A673 (cell line): ENCODE data around the gene AP2B1. TPM values are rescaled to one million over a fixed set of nuclear protein-coding genes. Genes with fewer than 3 reads are reported as not detected.
A peak's percentile ranks its signal among the peaks of the same experiment; 100 is the strongest.
"Not testable (repeated sequence)": the region's sequence is repeated elsewhere in the genome, so short reads cannot be mapped to it uniquely, and the experiment has no call there.

ENCODE experiments used
- BruUV-seq: library from RNA; stranded (reverse); fragments of 400-500 nt; replicated peaks from 2 replicates; lab custom pipeline; 2021; lab: Mats Ljungman, UMichigan
- CTCF ChIA-PET: fragments of 300-600 bp; sonication (Branson Sonifier 250); formaldehyde crosslinking; loops from one replicate; lab custom pipeline; 2022; ENCODE audit warnings: antibody characterized with exemption; lab: Charles Lee
- POLR2A ChIA-PET: fragments of 300-600 bp; sonication (Branson Sonifier 250); formaldehyde crosslinking; loops from one replicate; lab custom pipeline; 2022; ENCODE audit warnings: antibody characterized with exemption; ENCODE audit not compliant: low non-redundant PET; lab: Charles Lee
- DNase-seq: peaks from one replicate; pipeline ENCODE4 v3.0.0-alpha.2; 2015; ENCODE audit warnings: low spot score
- H3K27ac ChIP-seq: fragments of 200-600 bp; sonication (generic); 2 replicates; pipeline ENCODE4 v1.5.1; 2016; ENCODE audit warnings: mixed run types, low read depth, mild to moderate bottlenecking, mixed read lengths, antibody characterized with exemption, low read length; ENCODE audit not compliant: poor library complexity, severe bottlenecking
- H3K27me3 ChIP-seq: fragments of 200-600 bp; sonication (generic); replicated peaks from 2 replicates; pipeline ENCODE4 v1.6.1; 2017; ENCODE audit warnings: mixed run types, low read depth, mild to moderate bottlenecking, mixed read lengths, antibody characterized with exemption, low read length; ENCODE audit not compliant: insufficient read depth, poor library complexity
- H3K36me3 ChIP-seq: fragments of 200-600 bp; sonication (generic); 2 replicates; pipeline ENCODE4 v1.6.1; 2016; ENCODE audit warnings: mixed run types, mild to moderate bottlenecking, mixed read lengths, antibody characterized with exemption, low read length; ENCODE audit not compliant: insufficient read depth, poor library complexity, severe bottlenecking
- H3K4me1 ChIP-seq: fragments of 200-600 bp; sonication (generic); 2 replicates; pipeline ENCODE4 v1.6.1; 2017; ENCODE audit warnings: mixed run types, mild to moderate bottlenecking, mixed read lengths, antibody characterized with exemption, low read length; ENCODE audit not compliant: insufficient read depth, poor library complexity, severe bottlenecking
- H3K4me3 ChIP-seq: fragments of 200-600 bp; sonication (generic); 2 replicates; pipeline ENCODE4 v1.5.1; 2016; ENCODE audit warnings: low read depth, mixed run types, mild to moderate bottlenecking, mixed read lengths, low read length; ENCODE audit not compliant: poor library complexity, severe bottlenecking
- H3K9me3 ChIP-seq: fragments of 200-600 bp; sonication (generic); 2 replicates; pipeline ENCODE4 v1.6.1; 2016; ENCODE audit warnings: mixed run types, low read depth, mild to moderate bottlenecking, mixed read lengths, antibody characterized with exemption, low read length; ENCODE audit not compliant: poor library complexity, severe bottlenecking
- CTCF ChIP-seq: fragments of 300-800, 200-600 bp; sonication (generic); conservative IDR thresholded peaks from 2 replicates; pipeline ENCODE4 v1.5.1; 2017; ENCODE audit warnings: low read depth, mild to moderate bottlenecking, antibody characterized with exemption, low read length, moderate library complexity, mixed read lengths
- EZH2 ChIP-seq: fragments of 200-600 bp; sonication (generic); IDR thresholded peaks from 2 replicates; pipeline ENCODE4 v1.6.1; 2017; ENCODE audit warnings: borderline replicate concordance, low read depth, mild to moderate bottlenecking, mixed read lengths, antibody characterized with exemption, low read length; ENCODE audit not compliant: poor library complexity, severe bottlenecking
- intact Hi-C: fragments of 100-400 bp; cut with micrococcal nuclease; formaldehyde crosslinking; loops from one replicate; pipeline ENCODE4 v1.10.0; 2022; ENCODE audit not compliant: unreplicated experiment
- total RNA-seq: library from RNA; stranded (reverse); gene quantifications from 2 replicates; pipeline ENCODE4 v1.2.3, GENCODE V29; 2021

AP2B1 gene
- total RNA-seq, 1 experiment from 2014 or later, result 124 TPM

- ChIA-PET CTCF (no interaction called here), POLR2A (no interaction called here)
- H3K9me3 ChIP-seq, result no peaks in the 10 kb centered on the region
- TF ChIP-seq EZH2, result no peak
- TF ChIP-seq CTCF, result no peak
- intact Hi-C loops, result no loop called here
- no peak overlapping the region for H3K27ac ChIP-seq
- no peaks in the 10 kb centered on the region for H3K36me3 ChIP-seq
- no peaks in the 10 kb centered on the region for H3K4me1 ChIP-seq
- DNase-seq, result no peak
- no TSS peak for BruUV-seq
- no peak overlapping the region for H3K4me3 ChIP-seq
- no peaks in the 10 kb centered on the region for H3K27me3 ChIP-seq
Observed at GRCh38 chr17:35559495-35560210, 27.5 kb upstream of the AP2B1 start.

GRCh38 chr17:35560703-35561102, 26.4 kb upstream of the AP2B1 start, which contains the start of gene SLFN14:
Gene SLFN14, minus strand, starts transcription at chr17:35560819. Its CDS starts 2,757 bp downstream, at chr17:35558062.
- ChIA-PET POLR2A (no interaction called here), CTCF (no interaction called here)
- H3K4me1 ChIP-seq, result no peaks in the 10 kb centered on the region

GRCh38 chr17:35563181-35563580, 23.9 kb upstream of the AP2B1 start:
- CTCF ChIA-PET, H3K4me3 ChIP-seq, POLR2A ChIA-PET, BruUV-seq, DNase-seq, H3K4me1 ChIP-seq, H3K27me3 ChIP-seq, H3K27ac ChIP-seq, H3K36me3 ChIP-seq, intact Hi-C loops, H3K9me3 ChIP-seq: not testable (repeated sequence)

More at GRCh38 chr17:35560703-35561102, 26.4 kb upstream of the AP2B1 start, which contains the start of gene SLFN14:
- Histone ChIP-seq H3K36me3 (no peaks in the 10 kb centered on the region), H3K4me3 (no peak within 1 kb of the TSS), H3K27ac (no peak within 1 kb of the TSS), H3K9me3 (no peaks in the 10 kb centered on the region), H3K27me3 (no peaks in the 10 kb centered on the region)
- no peak for DNase-seq
- no TSS peak for BruUV-seq
- TF ChIP-seq CTCF, result no peak
- TF ChIP-seq EZH2, result no peak
- intact Hi-C loops, result no loop called here

GRCh38 chr17:35566968-35567367, 20.2 kb upstream of the AP2B1 start:
- no peak overlapping the region for H3K27ac ChIP-seq
- ChIA-PET POLR2A (no interaction called here), CTCF (no interaction called here)
- TF ChIP-seq CTCF (no peak), EZH2 (no peak)
- H3K36me3 ChIP-seq, result no peaks in the 10 kb centered on the region
- no peaks in the 10 kb centered on the region for H3K9me3 ChIP-seq
- no peaks in the 10 kb centered on the region for H3K27me3 ChIP-seq
- no peaks in the 10 kb centered on the region for H3K4me1 ChIP-seq
- no TSS peak for BruUV-seq
- no peak for DNase-seq
- intact Hi-C loops, result no loop called here
- peak overlapping the region; percentile 65 for H3K4me3 ChIP-seq
